ENCODE measurements around the gene C7orf57.

DNA sequence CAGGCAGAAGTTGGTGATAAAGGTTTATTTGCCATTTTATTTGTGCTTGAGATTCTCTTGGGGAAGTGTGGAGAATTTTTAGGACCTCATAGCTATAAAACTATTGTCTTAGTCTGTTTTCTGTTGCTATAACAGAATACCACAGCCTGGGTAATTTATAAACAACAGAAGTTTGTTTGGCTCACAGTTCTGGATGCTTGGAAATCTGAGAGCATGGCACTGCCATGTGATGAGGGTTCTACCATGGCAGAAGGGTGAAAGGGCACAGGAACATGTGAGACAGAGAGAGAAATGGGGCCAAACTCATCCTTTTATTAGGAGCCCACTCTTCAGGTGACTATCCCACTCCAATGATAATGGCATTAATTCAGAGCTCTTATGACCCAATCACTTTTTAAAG, 18.7 kb upstream of the C7orf57 start:
- no peak for TF ChIP-seq FOXJ3 (CRISPR knock-in tag; IDR thresholded peaks at IDR 0.05; ENCODE audit: borderline replicate concordance)
- TF ChIP-seq, protein P1, sequence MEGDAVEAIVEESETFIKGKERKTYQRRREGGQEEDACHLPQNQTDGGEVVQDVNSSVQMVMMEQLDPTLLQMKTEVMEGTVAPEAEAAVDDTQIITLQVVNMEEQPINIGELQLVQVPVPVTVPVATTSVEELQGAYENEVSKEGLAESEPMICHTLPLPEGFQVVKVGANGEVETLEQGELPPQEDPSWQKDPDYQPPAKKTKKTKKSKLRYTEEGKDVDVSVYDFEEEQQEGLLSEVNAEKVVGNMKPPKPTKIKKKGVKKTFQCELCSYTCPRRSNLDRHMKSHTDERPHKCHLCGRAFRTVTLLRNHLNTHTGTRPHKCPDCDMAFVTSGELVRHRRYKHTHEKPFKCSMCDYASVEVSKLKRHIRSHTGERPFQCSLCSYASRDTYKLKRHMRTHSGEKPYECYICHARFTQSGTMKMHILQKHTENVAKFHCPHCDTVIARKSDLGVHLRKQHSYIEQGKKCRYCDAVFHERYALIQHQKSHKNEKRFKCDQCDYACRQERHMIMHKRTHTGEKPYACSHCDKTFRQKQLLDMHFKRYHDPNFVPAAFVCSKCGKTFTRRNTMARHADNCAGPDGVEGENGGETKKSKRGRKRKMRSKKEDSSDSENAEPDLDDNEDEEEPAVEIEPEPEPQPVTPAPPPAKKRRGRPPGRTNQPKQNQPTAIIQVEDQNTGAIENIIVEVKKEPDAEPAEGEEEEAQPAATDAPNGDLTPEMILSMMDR (IDR thresholded peaks at IDR 0.05), result no peak
- no peak for TF ChIP-seq JUN (CRISPR knock-in tag; IDR thresholded peaks at IDR 0.05)
- TF ChIP-seq, protein P2, sequence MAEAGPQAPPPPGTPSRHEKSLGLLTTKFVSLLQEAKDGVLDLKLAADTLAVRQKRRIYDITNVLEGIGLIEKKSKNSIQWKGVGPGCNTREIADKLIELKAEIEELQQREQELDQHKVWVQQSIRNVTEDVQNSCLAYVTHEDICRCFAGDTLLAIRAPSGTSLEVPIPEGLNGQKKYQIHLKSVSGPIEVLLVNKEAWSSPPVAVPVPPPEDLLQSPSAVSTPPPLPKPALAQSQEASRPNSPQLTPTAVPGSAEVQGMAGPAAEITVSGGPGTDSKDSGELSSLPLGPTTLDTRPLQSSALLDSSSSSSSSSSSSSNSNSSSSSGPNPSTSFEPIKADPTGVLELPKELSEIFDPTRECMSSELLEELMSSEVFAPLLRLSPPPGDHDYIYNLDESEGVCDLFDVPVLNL (CRISPR knock-in tag; IDR thresholded peaks at IDR 0.05; ENCODE audit: borderline replicate concordance, low read depth), result no peak
- TF ChIP-seq TCF7 (CRISPR knock-in tag; IDR thresholded peaks at IDR 0.05; ENCODE audit: low read depth), result no peak

Data from WTC11 (cell line).